ENCODE measurements around the gene GTF3C5.

DNA sequence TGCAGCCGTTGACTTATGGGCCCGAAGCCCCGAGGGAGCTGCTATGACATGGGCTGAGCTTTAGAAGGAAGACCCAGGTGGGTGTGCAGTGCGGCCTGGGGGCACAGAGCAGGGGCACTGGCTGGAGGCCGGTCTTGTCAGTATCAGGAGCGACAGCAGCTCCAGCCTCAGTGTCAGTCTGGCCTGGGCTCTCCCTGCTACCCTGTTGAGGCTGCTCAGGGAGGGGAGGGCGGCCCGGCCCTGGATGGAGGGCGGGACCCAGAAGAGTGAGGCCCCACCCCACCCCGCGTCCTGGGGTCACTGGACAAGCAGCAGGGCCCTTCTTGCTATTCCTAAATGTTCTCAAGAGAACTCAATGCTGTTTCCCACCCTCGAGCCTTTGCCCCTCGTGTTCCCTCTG, 34.3 kb upstream of the GTF3C5 start:
- TF ChIP-seq EZH2 (IDR thresholded peaks at IDR 0.05; ENCODE audit: borderline replicate concordance, insufficient read depth, low read length, poor library complexity, severe bottlenecking) = no peak
- TF ChIP-seq CTCF (IDR thresholded peaks at IDR 0.05; ENCODE audit: poor library complexity, severe bottlenecking) = no peak

All from neural cell (in vitro differentiated cells).